ENCODE measurements around the gene CLCNKB.

GRCh38 chr1:16085522-16085921, 41.9 kb downstream of the CLCNKB start:
- TF ChIP-seq CTCF (IDR thresholded peaks at IDR 0.05) (no peak), EP300 (IDR thresholded peaks at IDR 0.05) (no peak)
